Fibroblast of lung (primary cell): ENCODE data around the gene FBXO31. TPM values are rescaled to one million over a fixed set of nuclear protein-coding genes. Genes with fewer than 3 reads are reported as not detected.

Source experiments
- DNase-seq, 2 donors: peaks; one replicate each; pipeline versions ENCODE4 v3.0.0 to v3.0.0-alpha.2; 2010; ENCODE audit warnings: low read depth in 2 of 2
- H2AFZ ChIP-seq: 2 replicates; pipeline ENCODE4 v1.5.1; 2012; ENCODE audit warnings: low read length, control low read depth, inconsistent platforms
- H3K27ac ChIP-seq: 2 replicates; pipeline ENCODE4 v1.5.1; 2011; ENCODE audit warnings: low read length, control low read depth; ENCODE audit not compliant: insufficient read depth
- H3K27me3 ChIP-seq: 2 replicates; pipeline ENCODE4 v1.5.1; 2011; ENCODE audit warnings: mild to moderate bottlenecking, low read length; ENCODE audit not compliant: control insufficient read depth, insufficient read depth
- H3K36me3 ChIP-seq: 2 replicates; pipeline ENCODE4 v1.5.1; 2011; ENCODE audit warnings: low read length; ENCODE audit not compliant: control insufficient read depth, insufficient read depth
- H3K4me1 ChIP-seq: 2 replicates; pipeline ENCODE4 v1.5.1; 2011; ENCODE audit warnings: low read length; ENCODE audit not compliant: control insufficient read depth, insufficient read depth; ENCODE audit errors: extremely low read depth
- H3K4me2 ChIP-seq: 2 replicates; pipeline ENCODE4 v1.5.1; 2011; ENCODE audit warnings: low read length, control low read depth; ENCODE audit not compliant: insufficient read depth; ENCODE audit errors: extremely low read depth
- H3K4me3 ChIP-seq, 4 experiments: fragments of 200-600 bp in 1 of 4; sonication (generic) in 1 of 4; replicated peaks in 1 of 4; 2 replicates each; pipeline ENCODE4 v1.5.1; 2011 to 2016; ENCODE audit warnings: low read length in 4 of 4, low read depth in 3 of 4, mild to moderate bottlenecking in 3 of 4, control low read depth in 2 of 4, inconsistent platforms in 1 of 4, mixed read lengths in 1 of 4; ENCODE audit not compliant: insufficient read depth in 1 of 4; ENCODE audit errors: control extremely low read depth in 1 of 4
- H3K79me2 ChIP-seq: 2 replicates; pipeline ENCODE4 v1.5.1; 2012; ENCODE audit warnings: mild to moderate bottlenecking, low read length, inconsistent platforms; ENCODE audit not compliant: control insufficient read depth, insufficient read depth
- H3K9ac ChIP-seq: 2 replicates; pipeline ENCODE4 v1.5.1; 2011; ENCODE audit warnings: mild to moderate bottlenecking, low read length, control low read depth; ENCODE audit not compliant: insufficient read depth
- H3K9me3 ChIP-seq: 2 replicates; pipeline ENCODE4 v1.5.1; 2012; ENCODE audit warnings: low read depth, low read length; ENCODE audit not compliant: control insufficient read depth, insufficient read depth
- H4K20me1 ChIP-seq: 2 replicates; pipeline ENCODE4 v1.5.1; 2011; ENCODE audit warnings: low read length; ENCODE audit not compliant: control insufficient read depth, insufficient read depth; ENCODE audit errors: extremely low read depth
- CTCF ChIP-seq, 2 donors: IDR thresholded peaks in 1 of 2; conservative IDR thresholded peaks in 1 of 2; 1 replicate in 1 of 2; 2 replicates in 1 of 2; pipeline ENCODE4 v1.5.1; 2011 to 2012; ENCODE audit warnings: low read length in 2 of 2, control low read depth in 1 of 2, inconsistent platforms in 1 of 2, low read depth in 1 of 2, mild to moderate bottlenecking in 1 of 2
- EZH2 ChIP-seq: IDR thresholded peaks from 2 replicates; pipeline ENCODE4 v1.5.1; 2012; ENCODE audit warnings: low read length, control low read depth, mild to moderate bottlenecking; ENCODE audit errors: missing control alignments
- polyA plus RNA-seq, 2 donors: library from polyadenylated mRNA; depleted of rRNA in 1 of 2; stranded (reverse) in 1 of 2; unstranded in 1 of 2; fragments of >200 nt; gene quantifications; 2 replicates each; pipeline ENCODE4 v1.2.1, GENCODE V29; 2011 to 2012; ENCODE audit warnings: missing spikeins in 1 of 2
- total RNA-seq: library from RNA; depleted of rRNA; stranded (reverse); fragments of >200 nt; gene quantifications from 2 replicates; pipeline ENCODE4 v1.2.1, GENCODE V29; 2014

Gene FBXO31
- total and polyA plus RNA-seq, 2 donors (not counting 1 experiment from before 2014, with no cell fraction given) = 17.6 to 40.3 TPM

GRCh38 chr16:87371261-87371866, 12.2 kb downstream of the FBXO31 start:
- TF ChIP-seq CTCF (conservative IDR thresholded peaks at IDR 0.05 in 1 of 2, IDR thresholded peaks at IDR 0.05 in 1 of 2; ENCODE audit: low read depth in 1 of 2, low read length in 2 of 2) (no peak), EZH2 (no peak)
- H3K36me3 ChIP-seq = no peaks in the 10 kb centered on the region
- no peak overlapping the region for H3K9ac ChIP-seq
- H4K20me1 ChIP-seq = no peaks in the 10 kb centered on the region
- no peak overlapping the region for H2AFZ ChIP-seq
- no peak overlapping the region for H3K4me3 ChIP-seq
- H3K27me3 ChIP-seq = no peaks in the 10 kb centered on the region
- no peak overlapping the region for H3K4me2 ChIP-seq
- no peak for DNase-seq
- H3K9me3 ChIP-seq = no peaks in the 10 kb centered on the region
- peaks cover 6% of the 10 kb centered on the region for H3K4me1 ChIP-seq
- peaks cover 51% of the 10 kb centered on the region for H3K79me2 ChIP-seq
- H3K27ac ChIP-seq = no peak overlapping the region

- H2AFZ ChIP-seq = no peak overlapping the region
- DNase-seq = no peak
- H3K9me3 ChIP-seq = no peaks in the 10 kb centered on the region
- peaks cover 46% of the 10 kb centered on the region for H3K79me2 ChIP-seq
- no peaks in the 10 kb centered on the region for H3K4me1 ChIP-seq
- no peaks in the 10 kb centered on the region for H3K27me3 ChIP-seq
- no peak overlapping the region for H3K4me3 ChIP-seq
- H3K4me2 ChIP-seq = no peak overlapping the region
- no peak for TF ChIP-seq EZH2
- no peak for TF ChIP-seq CTCF (conservative IDR thresholded peaks at IDR 0.05 in 1 of 2, IDR thresholded peaks at IDR 0.05 in 1 of 2; ENCODE audit: low read depth in 1 of 2, low read length in 2 of 2)
- H3K36me3 ChIP-seq = no peaks in the 10 kb centered on the region
- H4K20me1 ChIP-seq = no peaks in the 10 kb centered on the region
- H3K9ac ChIP-seq = no peak overlapping the region
- H3K27ac ChIP-seq = no peak overlapping the region
These were observed 13.5 kb downstream of the FBXO31 start for GRCh38 chr16:87369796-87370719.

DNA sequence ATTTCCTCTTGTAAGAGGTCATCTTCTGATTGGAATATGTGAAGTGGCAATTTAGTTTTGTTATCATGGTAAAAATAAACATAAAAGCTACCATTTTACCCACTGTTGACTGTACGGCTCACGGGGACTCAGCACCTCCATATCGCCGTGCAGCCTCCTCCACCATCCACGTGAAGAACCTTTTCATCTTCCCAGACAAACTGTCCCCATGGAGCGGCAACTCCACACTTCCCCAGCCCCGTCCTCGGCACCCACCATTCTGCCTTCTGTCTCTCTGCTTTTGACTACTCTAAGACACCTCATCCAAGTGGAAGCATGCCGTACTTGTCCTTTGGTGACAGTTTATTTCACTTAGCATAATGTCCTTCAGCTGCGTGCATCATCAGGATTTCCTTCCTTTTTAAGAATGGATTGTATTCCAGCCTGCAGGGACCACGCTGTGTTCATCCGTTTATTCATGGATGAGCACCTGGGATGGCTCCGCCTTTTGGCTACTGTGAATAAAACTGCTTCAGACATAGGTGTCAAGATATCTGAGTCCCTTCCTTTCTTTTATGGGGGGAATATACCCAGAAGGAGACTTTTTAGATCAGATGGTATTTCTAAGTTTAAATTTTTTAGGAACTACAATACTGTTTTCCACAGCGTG, 14.3 kb downstream of the FBXO31 start:
- H3K4me2 ChIP-seq = no peak overlapping the region
- H3K27me3 ChIP-seq = no peaks in the 10 kb centered on the region
- H3K9me3 ChIP-seq = no peaks in the 10 kb centered on the region
- H3K27ac ChIP-seq = no peak overlapping the region
- H3K79me2 ChIP-seq = peaks cover 43% of the 10 kb centered on the region
- no peaks in the 10 kb centered on the region for H4K20me1 ChIP-seq
- no peaks in the 10 kb centered on the region for H3K36me3 ChIP-seq
- DNase-seq = no peak
- H3K4me3 ChIP-seq = no peak overlapping the region
- H2AFZ ChIP-seq = no peak overlapping the region
- no peak overlapping the region for H3K9ac ChIP-seq
- peaks cover 2% of the 10 kb centered on the region for H3K4me1 ChIP-seq
- no peak for TF ChIP-seq EZH2
- TF ChIP-seq CTCF (conservative IDR thresholded peaks at IDR 0.05 in 1 of 2, IDR thresholded peaks at IDR 0.05 in 1 of 2; ENCODE audit: low read depth in 1 of 2, low read length in 2 of 2) = no peak
